A673 (cell line): ENCODE measurements around the gene NAV1. TPM values are rescaled to one million over a fixed set of nuclear protein-coding genes. Genes with fewer than 3 reads are reported as not detected.

Source experiments
- BruUV-seq: library from RNA; stranded (reverse); fragments of 400-500 nt; replicated peaks from 2 replicates; lab custom pipeline; 2021; lab: Mats Ljungman, UMichigan
- CTCF ChIA-PET: fragments of 300-600 bp; sonication (Branson Sonifier 250); formaldehyde crosslinking; loops from one replicate; lab custom pipeline; 2022; ENCODE audit warnings: antibody characterized with exemption; lab: Charles Lee
- POLR2A ChIA-PET: fragments of 300-600 bp; sonication (Branson Sonifier 250); formaldehyde crosslinking; loops from one replicate; lab custom pipeline; 2022; ENCODE audit warnings: antibody characterized with exemption; ENCODE audit not compliant: low non-redundant PET; lab: Charles Lee
- DNase-seq: peaks from one replicate; pipeline ENCODE4 v3.0.0-alpha.2; 2015; ENCODE audit warnings: low spot score
- H3K27ac ChIP-seq: fragments of 200-600 bp; sonication (generic); 2 replicates; pipeline ENCODE4 v1.5.1; 2016; ENCODE audit warnings: mixed run types, low read depth, mild to moderate bottlenecking, mixed read lengths, antibody characterized with exemption, low read length; ENCODE audit not compliant: poor library complexity, severe bottlenecking
- H3K27me3 ChIP-seq: fragments of 200-600 bp; sonication (generic); replicated peaks from 2 replicates; pipeline ENCODE4 v1.6.1; 2017; ENCODE audit warnings: mixed run types, low read depth, mild to moderate bottlenecking, mixed read lengths, antibody characterized with exemption, low read length; ENCODE audit not compliant: insufficient read depth, poor library complexity
- H3K36me3 ChIP-seq: fragments of 200-600 bp; sonication (generic); 2 replicates; pipeline ENCODE4 v1.6.1; 2016; ENCODE audit warnings: mixed run types, mild to moderate bottlenecking, mixed read lengths, antibody characterized with exemption, low read length; ENCODE audit not compliant: insufficient read depth, poor library complexity, severe bottlenecking
- H3K4me1 ChIP-seq: fragments of 200-600 bp; sonication (generic); 2 replicates; pipeline ENCODE4 v1.6.1; 2017; ENCODE audit warnings: mixed run types, mild to moderate bottlenecking, mixed read lengths, antibody characterized with exemption, low read length; ENCODE audit not compliant: insufficient read depth, poor library complexity, severe bottlenecking
- H3K4me3 ChIP-seq: fragments of 200-600 bp; sonication (generic); 2 replicates; pipeline ENCODE4 v1.5.1; 2016; ENCODE audit warnings: low read depth, mixed run types, mild to moderate bottlenecking, mixed read lengths, low read length; ENCODE audit not compliant: poor library complexity, severe bottlenecking
- H3K9me3 ChIP-seq: fragments of 200-600 bp; sonication (generic); 2 replicates; pipeline ENCODE4 v1.6.1; 2016; ENCODE audit warnings: mixed run types, low read depth, mild to moderate bottlenecking, mixed read lengths, antibody characterized with exemption, low read length; ENCODE audit not compliant: poor library complexity, severe bottlenecking
- EZH2 ChIP-seq: fragments of 200-600 bp; sonication (generic); IDR thresholded peaks from 2 replicates; pipeline ENCODE4 v1.6.1; 2017; ENCODE audit warnings: borderline replicate concordance, low read depth, mild to moderate bottlenecking, mixed read lengths, antibody characterized with exemption, low read length; ENCODE audit not compliant: poor library complexity, severe bottlenecking
- intact Hi-C: fragments of 100-400 bp; cut with micrococcal nuclease; formaldehyde crosslinking; loops from one replicate; pipeline ENCODE4 v1.10.0; 2022; ENCODE audit not compliant: unreplicated experiment
- total RNA-seq: library from RNA; stranded (reverse); gene quantifications from 2 replicates; pipeline ENCODE4 v1.2.3, GENCODE V29; 2021
- TF ChIP-seq, protein P1 (sequence below): fragments of 300-800, 200-600 bp; sonication (generic); conservative IDR thresholded peaks from 2 replicates; pipeline ENCODE4 v1.5.1; 2017; ENCODE audit warnings: low read depth, mild to moderate bottlenecking, antibody characterized with exemption, low read length, moderate library complexity, mixed read lengths

Gene NAV1
- total RNA-seq, 1 experiment from 2014 or later = 48.2 TPM

DNA sequence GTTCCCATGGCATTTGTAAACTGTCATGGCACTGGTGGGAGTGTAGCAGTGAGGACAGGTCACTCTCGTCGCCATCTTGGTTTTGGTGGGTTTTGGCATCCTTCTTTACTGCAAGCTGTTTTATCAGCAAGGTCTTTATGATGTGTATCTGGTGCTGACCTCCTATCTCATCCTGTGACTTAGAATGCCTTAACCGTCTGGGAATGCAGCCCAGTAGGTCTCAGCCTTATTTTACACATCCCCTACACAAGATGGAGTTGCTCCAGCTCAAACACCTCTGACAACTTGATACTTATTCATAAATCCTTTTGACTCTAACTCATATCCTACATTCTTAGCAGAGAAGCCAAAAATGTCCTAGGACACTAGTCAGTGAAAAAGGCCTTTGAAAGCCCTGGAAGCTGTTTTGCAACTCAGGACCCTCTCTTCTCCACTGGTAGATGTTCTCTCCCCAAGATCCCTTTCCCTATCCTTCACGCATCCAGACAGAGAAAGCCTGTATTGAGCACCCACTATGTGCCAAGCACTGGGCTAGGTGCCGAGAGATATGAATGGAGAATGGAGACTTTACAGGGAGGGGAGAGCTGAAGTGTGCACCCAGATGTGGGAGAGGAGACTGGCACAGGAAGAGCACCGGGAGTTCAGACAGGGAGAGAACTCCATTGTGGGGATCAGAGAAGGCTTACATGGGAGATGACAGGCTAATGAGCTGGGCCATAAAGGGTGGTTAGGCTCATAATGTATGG is 25.3 kb upstream of the NAV1 start:
- no TSS peak for BruUV-seq
- intact Hi-C loops = loop anchor here (1.0 to 2.0 kb wide), 3 partner anchors 31 to 77 kb away; no protein-coding TSS in a partner anchor
- H3K27ac ChIP-seq = peak overlapping the region; percentile 52
- H3K4me1 ChIP-seq = peaks cover 66% of the 10 kb centered on the region
- no peaks in the 10 kb centered on the region for H3K36me3 ChIP-seq
- no peaks in the 10 kb centered on the region for H3K9me3 ChIP-seq
- CTCF ChIA-PET = interaction anchor here (0.5 to 3.7 kb wide), 18 partner anchors 11 to 282 kb away, joined by 3 to 79 read pairs (median 5); partner anchors contain the start of gene PHLDA3
- H3K4me3 ChIP-seq = no peak overlapping the region
- no peaks in the 10 kb centered on the region for H3K27me3 ChIP-seq
- POLR2A ChIA-PET = interaction anchor here (0.5 to 0.7 kb wide), 4 partner anchors 7 to 313 kb away, joined by 3 to 6 read pairs (median 4); no protein-coding TSS in a partner anchor
- DNase-seq = no peak
- no peak for TF ChIP-seq EZH2
- TF ChIP-seq, protein P1, sequence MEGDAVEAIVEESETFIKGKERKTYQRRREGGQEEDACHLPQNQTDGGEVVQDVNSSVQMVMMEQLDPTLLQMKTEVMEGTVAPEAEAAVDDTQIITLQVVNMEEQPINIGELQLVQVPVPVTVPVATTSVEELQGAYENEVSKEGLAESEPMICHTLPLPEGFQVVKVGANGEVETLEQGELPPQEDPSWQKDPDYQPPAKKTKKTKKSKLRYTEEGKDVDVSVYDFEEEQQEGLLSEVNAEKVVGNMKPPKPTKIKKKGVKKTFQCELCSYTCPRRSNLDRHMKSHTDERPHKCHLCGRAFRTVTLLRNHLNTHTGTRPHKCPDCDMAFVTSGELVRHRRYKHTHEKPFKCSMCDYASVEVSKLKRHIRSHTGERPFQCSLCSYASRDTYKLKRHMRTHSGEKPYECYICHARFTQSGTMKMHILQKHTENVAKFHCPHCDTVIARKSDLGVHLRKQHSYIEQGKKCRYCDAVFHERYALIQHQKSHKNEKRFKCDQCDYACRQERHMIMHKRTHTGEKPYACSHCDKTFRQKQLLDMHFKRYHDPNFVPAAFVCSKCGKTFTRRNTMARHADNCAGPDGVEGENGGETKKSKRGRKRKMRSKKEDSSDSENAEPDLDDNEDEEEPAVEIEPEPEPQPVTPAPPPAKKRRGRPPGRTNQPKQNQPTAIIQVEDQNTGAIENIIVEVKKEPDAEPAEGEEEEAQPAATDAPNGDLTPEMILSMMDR = no peak

DNA sequence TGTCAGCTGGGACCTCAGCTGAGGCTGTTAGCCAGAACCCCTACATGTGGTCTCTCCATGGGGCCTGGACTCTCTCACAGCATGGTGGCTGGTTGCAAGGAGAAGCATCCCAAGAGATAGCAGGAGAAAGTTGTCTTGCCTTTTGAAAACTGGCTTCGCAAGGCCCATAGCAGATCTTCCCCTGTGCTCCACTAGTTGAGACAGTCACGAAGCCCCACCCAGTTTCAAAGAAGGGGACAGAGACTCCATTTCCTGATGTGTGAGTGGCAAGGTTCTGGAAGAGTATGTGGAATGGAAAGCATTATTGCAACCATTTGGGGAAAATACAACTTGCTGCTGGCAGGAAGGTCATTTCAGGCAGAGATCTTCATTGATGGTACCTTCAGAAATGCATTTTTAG is 24.5 kb upstream of the NAV1 start:
- ChIA-PET CTCF (interaction anchor here (2.1 to 3.7 kb wide), 2 partner anchors 18 to 33 kb away, joined by 6 to 79 read pairs; no protein-coding TSS in a partner anchor), POLR2A (no interaction called here)
- no peak for TF ChIP-seq EZH2
- TF ChIP-seq, protein P1 = no peak
- Histone ChIP-seq H3K36me3 (no peaks in the 10 kb centered on the region), H3K9me3 (no peaks in the 10 kb centered on the region), H3K27me3 (no peaks in the 10 kb centered on the region), H3K27ac (peak overlapping the region; percentile 52), H3K4me1 (peaks cover 66% of the 10 kb centered on the region), H3K4me3 (no peak overlapping the region)
- DNase-seq = no peak
- BruUV-seq = no TSS peak
- intact Hi-C loops = no loop called here

DNA sequence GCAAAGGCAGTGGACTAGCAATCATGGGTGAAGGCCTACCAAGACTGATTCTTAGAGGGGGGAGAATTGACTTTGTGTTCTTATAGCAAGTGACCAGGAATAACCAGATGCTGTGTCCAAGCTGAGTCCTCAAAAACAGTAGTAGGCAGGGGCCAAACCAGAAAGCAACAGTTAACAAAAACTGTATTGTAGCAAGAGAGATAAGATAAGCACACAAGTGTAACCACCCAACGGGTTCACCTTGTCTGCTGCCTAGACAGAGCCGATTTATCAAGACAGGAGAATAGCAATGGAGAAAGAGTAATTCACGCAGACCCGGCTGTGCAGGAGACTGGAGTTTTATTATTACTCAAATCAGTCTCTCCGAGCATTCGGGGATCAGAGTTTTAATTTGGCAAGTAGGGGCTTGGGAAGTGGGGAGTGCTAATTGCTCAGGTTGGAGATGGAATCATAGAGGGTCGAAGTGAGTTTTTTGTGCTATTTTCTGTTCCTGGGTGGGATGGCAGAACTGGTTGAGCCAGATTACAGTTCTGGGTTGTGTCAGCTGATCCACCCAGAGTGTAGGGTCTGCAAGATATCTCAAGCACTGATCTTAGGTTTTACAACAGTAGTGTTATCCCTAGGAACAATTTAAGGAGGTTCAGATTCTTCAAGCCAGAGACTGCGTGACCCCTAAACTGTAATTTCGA is 23.7 kb upstream of the NAV1 start:
- no peaks in the 10 kb centered on the region for H3K27me3 ChIP-seq
- no TSS peak for BruUV-seq
- POLR2A ChIA-PET = interaction anchor here (0.6 kb wide), 1 partner anchor 323 kb away, joined by 12 read pairs; no protein-coding TSS in a partner anchor
- no peak overlapping the region for H3K4me3 ChIP-seq
- no peak for DNase-seq
- TF ChIP-seq EZH2 = no peak
- TF ChIP-seq, protein P1 = no peak
- peak overlapping the region; percentile 89 for H3K27ac ChIP-seq
- no peaks in the 10 kb centered on the region for H3K9me3 ChIP-seq
- CTCF ChIA-PET = no interaction called here
- H3K4me1 ChIP-seq = peaks cover 66% of the 10 kb centered on the region
- H3K36me3 ChIP-seq = no peaks in the 10 kb centered on the region
- intact Hi-C loops = no loop called here
